Subcutaneous adipose tissue (tissue), 4 donors: Measurements from ENCODE around the gene SCN1B. TPM values are rescaled to one million over a fixed set of nuclear protein-coding genes. Genes with fewer than 3 reads are reported as not detected.

Experiments used
- CTCF ChIP-seq: fragments of 450-650 bp; IDR thresholded peaks from one replicate; pipeline ENCODE4 v1.5.1; 2016; ENCODE audit warnings: low read depth, mild to moderate bottlenecking, control low read depth, antibody characterized with exemption, moderate library complexity
- total RNA-seq, 4 donors: library from RNA; depleted of rRNA; stranded (reverse); fragments of >200 nt; gene quantifications; one replicate each; pipeline ENCODE4 v1.1.0, GENCODE V29; 2016

The SCN1B gene
- total RNA-seq, 4 donors from 2014 or later, result 8.5 to 18.1 (median 9.6) TPM

GRCh38 chr19:35005256-35005977, 24.9 kb upstream of the SCN1B start:
- no peak for TF ChIP-seq CTCF

- no peak for TF ChIP-seq CTCF
These were observed 23.8 kb upstream of the SCN1B start for GRCh38 chr19:35006342-35006998.

- TF ChIP-seq CTCF, result no peak
These were observed 23.3 kb upstream of the SCN1B start for GRCh38 chr19:35006999-35007365.

GRCh38 chr19:35008891-35009341, 21.4 kb upstream of the SCN1B start:
- no peak for TF ChIP-seq CTCF

- no peak for TF ChIP-seq CTCF
These were observed 20.6 kb upstream of the SCN1B start for GRCh38 chr19:35009424-35010415.

GRCh38 chr19:35011091-35011689, 19.1 kb upstream of the SCN1B start:
- no peak for TF ChIP-seq CTCF
